H9 (cell line): Measurements from ENCODE around the gene RALGAPA2. TPM values are rescaled to one million over a fixed set of nuclear protein-coding genes. Genes with fewer than 3 reads are reported as not detected.

ENCODE experiments used
- DNase-seq: peaks from one replicate; pipeline ENCODE4 v3.0.0-alpha.2; 2017
- H2AFZ ChIP-seq: one replicate; pipeline ENCODE4 v1.6.1; 2013; ENCODE audit warnings: mild to moderate bottlenecking, low read length, control low read depth, moderate library complexity
- H2AK5ac ChIP-seq: 2 replicates; pipeline ENCODE4 v1.6.1; 2013; ENCODE audit warnings: low read length, control low read depth, mixed read lengths; ENCODE audit not compliant: insufficient read length
- H2BK120ac ChIP-seq: one replicate; pipeline ENCODE4 v1.6.1; 2013; ENCODE audit warnings: low read depth, mild to moderate bottlenecking, low read length, control low read depth, inconsistent platforms; ENCODE audit not compliant: poor library complexity, severe bottlenecking
- H2BK12ac ChIP-seq: 2 replicates; pipeline ENCODE4 v1.6.1; 2013; ENCODE audit warnings: low read length, control low read depth, mixed read lengths, low read depth; ENCODE audit not compliant: insufficient read length
- H2BK15ac ChIP-seq: 2 replicates; pipeline ENCODE4 v1.6.1; 2013; ENCODE audit warnings: low read depth, low read length, control low read depth
- H2BK20ac ChIP-seq: one replicate; pipeline ENCODE4 v1.6.1; 2013; ENCODE audit warnings: low read depth, mild to moderate bottlenecking, low read length, control low read depth, inconsistent platforms; ENCODE audit not compliant: poor library complexity, severe bottlenecking
- H2BK5ac ChIP-seq: 2 replicates; pipeline ENCODE4 v1.6.1; 2013; ENCODE audit warnings: low read length, control low read depth, mixed read lengths; ENCODE audit not compliant: insufficient read length
- H3K14ac ChIP-seq: 2 replicates; pipeline ENCODE4 v1.6.1; 2013; ENCODE audit warnings: low read length, control low read depth; ENCODE audit not compliant: insufficient read depth
- H3K18ac ChIP-seq: 2 replicates; pipeline ENCODE4 v1.6.1; 2013; ENCODE audit warnings: low read depth, mild to moderate bottlenecking, mixed read lengths, low read length, control low read depth; ENCODE audit not compliant: insufficient read length
- H3K23ac ChIP-seq: 2 replicates; pipeline ENCODE4 v1.6.1; 2013; ENCODE audit warnings: low read length, control low read depth, mixed read lengths, low read depth; ENCODE audit not compliant: insufficient read length
- H3K23me2 ChIP-seq: 2 replicates; pipeline ENCODE4 v1.6.1; 2013; ENCODE audit warnings: low read depth, mild to moderate bottlenecking, mixed read lengths, low read length, control low read depth; ENCODE audit not compliant: insufficient read length, poor library complexity, severe bottlenecking
- H3K27ac ChIP-seq: 2 replicates; pipeline ENCODE4 v1.5.1; 2013; ENCODE audit warnings: low read length, control low read depth, mixed read lengths, low read depth; ENCODE audit not compliant: insufficient read length
- H3K27me3 ChIP-seq: 2 replicates; pipeline ENCODE4 v1.6.1; 2013; ENCODE audit warnings: low read length, control low read depth, inconsistent platforms; ENCODE audit not compliant: insufficient read depth
- H3K4ac ChIP-seq: 2 replicates; pipeline ENCODE4 v1.6.1; 2013; ENCODE audit warnings: low read depth, mild to moderate bottlenecking, control low read depth, inconsistent platforms, low read length, moderate library complexity
- H3K4me1 ChIP-seq: 2 replicates; pipeline ENCODE4 v1.6.1; 2013; ENCODE audit warnings: low read length, control low read depth, inconsistent platforms; ENCODE audit not compliant: insufficient read depth
- H3K4me2 ChIP-seq: 2 replicates; pipeline ENCODE4 v1.6.1; 2013; ENCODE audit warnings: low read length, control low read depth, mixed read lengths; ENCODE audit not compliant: insufficient read length, insufficient read depth
- H3K56ac ChIP-seq: 2 replicates; pipeline ENCODE4 v1.6.1; 2013; ENCODE audit warnings: low read depth, mild to moderate bottlenecking, mixed read lengths, low read length, control low read depth; ENCODE audit not compliant: insufficient read length
- H3K79me1 ChIP-seq: 2 replicates; pipeline ENCODE4 v1.6.1; 2013; ENCODE audit warnings: low read depth, mild to moderate bottlenecking, moderate library complexity, low read length, control low read depth, inconsistent platforms; ENCODE audit not compliant: insufficient read depth, poor library complexity, severe bottlenecking
- H3K79me2 ChIP-seq: 2 replicates; pipeline ENCODE4 v1.6.1; 2013; ENCODE audit warnings: low read length, control low read depth, inconsistent platforms; ENCODE audit not compliant: insufficient read depth
- H3K9ac ChIP-seq: 2 replicates; pipeline ENCODE4 v1.6.1; 2013; ENCODE audit warnings: low read length, control low read depth, mixed read lengths; ENCODE audit not compliant: insufficient read length; ENCODE audit errors: extremely low read depth
- H3K9me3 ChIP-seq: one replicate; pipeline ENCODE4 v1.6.1; 2013; ENCODE audit warnings: low read depth, low read length, inconsistent platforms; ENCODE audit not compliant: control insufficient read depth
- H3T11ph ChIP-seq: one replicate; pipeline ENCODE4 v1.6.1; 2013; ENCODE audit warnings: mild to moderate bottlenecking, low read length, control low read depth, inconsistent platforms
- H4K20me1 ChIP-seq: one replicate; pipeline ENCODE4 v1.6.1; 2013; ENCODE audit not compliant: control insufficient read depth, insufficient read length, insufficient read depth
- H4K5ac ChIP-seq: 2 replicates; pipeline ENCODE4 v1.6.1; 2013; ENCODE audit warnings: low read depth, mild to moderate bottlenecking, mixed read lengths, low read length, control low read depth; ENCODE audit not compliant: insufficient read length
- H4K8ac ChIP-seq: replicated peaks from 2 replicates; pipeline ENCODE4 v1.6.1; 2013; ENCODE audit warnings: low read length, control low read depth, mixed read lengths, low read depth; ENCODE audit not compliant: insufficient read length
- H4K91ac ChIP-seq: 2 replicates; pipeline ENCODE4 v1.6.1; 2013; ENCODE audit warnings: low read depth, mild to moderate bottlenecking, moderate library complexity, mixed read lengths, low read length, control low read depth; ENCODE audit not compliant: insufficient read length
- H3K27ac Mint-ChIP-seq, 3 experiments: 2 replicates in 2 of 3; 3 replicates in 1 of 3; pipeline ENCODE4 v1.8.0; 2020 to 2021; ENCODE audit warnings: mixed read lengths in 3 of 3, mild to moderate bottlenecking in 1 of 3, moderate library complexity in 1 of 3
- H3K27me3 Mint-ChIP-seq: 2 replicates; pipeline ENCODE4 v1.8.0; 2021; ENCODE audit warnings: low read depth, mild to moderate bottlenecking, moderate library complexity, mixed read lengths
- H3K36me3 Mint-ChIP-seq, 3 experiments: 2 replicates in 2 of 3; 3 replicates in 1 of 3; pipeline ENCODE4 v1.8.0; 2020 to 2021; ENCODE audit warnings: low read depth in 3 of 3, mixed read lengths in 3 of 3; ENCODE audit not compliant: insufficient read depth in 1 of 3
- H3K4me1 Mint-ChIP-seq, 2 experiments: 2 replicates each; pipeline ENCODE4 v1.8.0; 2020; ENCODE audit warnings: mixed read lengths in 2 of 2
- H3K4me3 Mint-ChIP-seq, 2 experiments: 2 replicates in 1 of 2; 3 replicates in 1 of 2; pipeline ENCODE4 v1.8.0; 2020 to 2021; ENCODE audit warnings: mild to moderate bottlenecking in 2 of 2, mixed read lengths in 2 of 2, moderate library complexity in 1 of 2
- H3K9me3 Mint-ChIP-seq, 2 experiments: 2 replicates in 1 of 2; 3 replicates in 1 of 2; pipeline ENCODE4 v1.8.0; 2020; ENCODE audit warnings: mild to moderate bottlenecking in 2 of 2, mixed read lengths in 2 of 2, moderate library complexity in 1 of 2
- WGBS: extraction: QIAGEN DNeasy Blood & Tissue Kit; methylation state at CpG from one replicate; pipeline ENCODE4 v1.1.7; 2013; ENCODE audit warnings: missing lambda C conversion rate, low lambda C conversion rate, mixed read lengths; ENCODE audit not compliant: insufficient read length; ENCODE audit errors: extremely low coverage; 5-methylcytosine and 5-hydroxymethylcytosine counted together
- total RNA-seq: library from RNA; stranded (reverse); gene quantifications from 2 replicates; pipeline ENCODE4 v1.2.1, GENCODE V29; 2021
- TF ChIP-seq, protein P1 (sequence below): fragments of 200-600 bp; sonication (generic); conservative IDR thresholded peaks from 3 replicates; pipeline ENCODE4 v1.8.0; 2021; ENCODE audit warnings: antibody characterized with exemption, mild to moderate bottlenecking

The RALGAPA2 gene
- total RNA-seq, 1 experiment from 2014 or later, result 16.6 TPM

DNA sequence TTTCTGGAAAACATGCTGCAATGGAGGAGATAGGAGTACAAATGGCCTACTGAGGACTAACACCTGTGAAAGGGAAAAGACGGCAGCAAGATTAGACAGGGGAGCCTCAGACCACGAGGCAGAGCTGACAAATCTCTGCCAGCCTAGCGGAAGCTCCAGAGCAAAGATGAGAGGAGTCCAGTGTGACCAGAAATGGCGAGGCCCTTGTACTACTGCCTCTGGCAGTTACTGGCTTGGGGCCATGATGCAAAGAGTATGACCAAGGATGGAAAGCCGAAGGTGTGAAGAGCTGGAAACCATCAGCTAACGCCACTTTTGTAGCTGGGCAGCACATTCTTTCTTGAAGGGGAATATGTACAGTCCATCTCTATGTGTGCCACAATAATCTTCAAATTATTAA, 55.4 kb downstream of the RALGAPA2 start:
- Histone ChIP-seq H3K27me3 (no peaks in the 10 kb centered on the region), H3K4me2 (no peak overlapping the region), H3K56ac (no peak overlapping the region), H3K23ac (no peak overlapping the region), H2BK20ac (no peak overlapping the region), H4K8ac (no peak overlapping the region), H4K91ac (no peak overlapping the region), H2BK120ac (no peak overlapping the region), H4K20me1 (no peaks in the 10 kb centered on the region), H3K79me2 (no peaks in the 10 kb centered on the region), H2BK15ac (no peak overlapping the region), H4K5ac (no peak overlapping the region), H3K4me1 (no peaks in the 10 kb centered on the region), H3K9me3 (no peaks in the 10 kb centered on the region), H3T11ph (no peak overlapping the region), H3K9ac (no peak overlapping the region), H2BK12ac (no peak overlapping the region), H2BK5ac (no peak overlapping the region), H3K79me1 (no peaks in the 10 kb centered on the region), H3K18ac (no peak overlapping the region), H2AK5ac (no peak overlapping the region), H2AFZ (no peak overlapping the region), H3K23me2 (no peaks in the 10 kb centered on the region), H3K14ac (no peak overlapping the region), H3K27ac (no peak overlapping the region), H3K4ac (no peak overlapping the region)
- TF ChIP-seq, protein P1, sequence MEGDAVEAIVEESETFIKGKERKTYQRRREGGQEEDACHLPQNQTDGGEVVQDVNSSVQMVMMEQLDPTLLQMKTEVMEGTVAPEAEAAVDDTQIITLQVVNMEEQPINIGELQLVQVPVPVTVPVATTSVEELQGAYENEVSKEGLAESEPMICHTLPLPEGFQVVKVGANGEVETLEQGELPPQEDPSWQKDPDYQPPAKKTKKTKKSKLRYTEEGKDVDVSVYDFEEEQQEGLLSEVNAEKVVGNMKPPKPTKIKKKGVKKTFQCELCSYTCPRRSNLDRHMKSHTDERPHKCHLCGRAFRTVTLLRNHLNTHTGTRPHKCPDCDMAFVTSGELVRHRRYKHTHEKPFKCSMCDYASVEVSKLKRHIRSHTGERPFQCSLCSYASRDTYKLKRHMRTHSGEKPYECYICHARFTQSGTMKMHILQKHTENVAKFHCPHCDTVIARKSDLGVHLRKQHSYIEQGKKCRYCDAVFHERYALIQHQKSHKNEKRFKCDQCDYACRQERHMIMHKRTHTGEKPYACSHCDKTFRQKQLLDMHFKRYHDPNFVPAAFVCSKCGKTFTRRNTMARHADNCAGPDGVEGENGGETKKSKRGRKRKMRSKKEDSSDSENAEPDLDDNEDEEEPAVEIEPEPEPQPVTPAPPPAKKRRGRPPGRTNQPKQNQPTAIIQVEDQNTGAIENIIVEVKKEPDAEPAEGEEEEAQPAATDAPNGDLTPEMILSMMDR, result no peak
- Mint-ChIP-seq H3K27ac (no peak overlapping the region), H3K36me3 (no peaks in the 10 kb centered on the region; a peak in 1 of 7 replicates), H3K9me3 (no peaks in the 10 kb centered on the region), H3K27me3 (no peaks in the 10 kb centered on the region), H3K4me1 (peaks cover 4 to 6% of the 10 kb centered on the region in 2 experiments), H3K4me3 (no peak overlapping the region)
- DNase-seq, result no peak
- WGBS, result no CpG with 5 or more reads among the region's 6 CpGs
